H1 (cell line): ENCODE results near the gene PLA2G4E. TPM values are rescaled to one million over a fixed set of nuclear protein-coding genes. Genes with fewer than 3 reads are reported as not detected.

Source experiments
- BCL11A ChIP-seq, 2 experiments: IDR thresholded peaks; one replicate each; pipeline ENCODE4 v1.6.1; 2011; ENCODE audit warnings: low read depth in 2 of 2, low read length in 2 of 2, mild to moderate bottlenecking in 2 of 2
- CEBPB ChIP-seq: IDR thresholded peaks from 2 replicates; pipeline ENCODE4 v1.6.1; 2012; ENCODE audit warnings: low read depth, low read length
- CREB1 ChIP-seq: IDR thresholded peaks from 2 replicates; pipeline ENCODE4 v1.6.1; 2012; ENCODE audit warnings: inconsistent platforms
- FOSL1 ChIP-seq: IDR thresholded peaks from 2 replicates; pipeline ENCODE4 v1.6.1; 2011; ENCODE audit warnings: mild to moderate bottlenecking, low read depth, low read length, moderate library complexity; ENCODE audit not compliant: insufficient read depth
- HDAC2 ChIP-seq, 2 experiments: fragments of 300-600 bp in 1 of 2; sonication (generic) in 1 of 2; IDR thresholded peaks; 2 replicates each; pipeline ENCODE4 v1.6.1; 2011 to 2012; ENCODE audit warnings: low read depth in 2 of 2, low read length in 2 of 2, mild to moderate bottlenecking in 2 of 2, moderate library complexity in 2 of 2, borderline replicate concordance in 1 of 2, inconsistent platforms in 1 of 2
- JUND ChIP-seq: IDR thresholded peaks from 2 replicates; pipeline ENCODE4 v1.6.1; 2011; ENCODE audit warnings: mild to moderate bottlenecking, improper control_type of control experiment, low read length
- PHF8 ChIP-seq: fragments of 200-600 bp; sonication (generic); conservative IDR thresholded peaks from 2 replicates; pipeline ENCODE4 v1.7.1; 2012; ENCODE audit warnings: low read depth, mild to moderate bottlenecking, inconsistent platforms, low read length, moderate library complexity
- RAD21 ChIP-seq, 2 experiments: IDR thresholded peaks in 1 of 2; conservative IDR thresholded peaks in 1 of 2; 2 replicates each; pipeline ENCODE4 v1.6.1; 2011; ENCODE audit warnings: low read depth in 2 of 2, low read length in 2 of 2, improper control_type of control experiment in 1 of 2, inconsistent platforms in 1 of 2, mild to moderate bottlenecking in 1 of 2, moderate library complexity in 1 of 2
- RNF2 ChIP-seq: fragments of 200-900, 300-1000 bp; sonication (generic); IDR thresholded peaks from 2 replicates; pipeline ENCODE4 v1.7.1; 2016; ENCODE audit warnings: borderline replicate concordance, low read depth, mild to moderate bottlenecking, antibody characterized with exemption, low read length; ENCODE audit not compliant: poor library complexity, severe bottlenecking; ENCODE audit errors: missing control alignments
- SAP30 ChIP-seq: fragments of 300-600 bp; sonication (generic); IDR thresholded peaks from 2 replicates; pipeline ENCODE4 v1.7.1; 2012; ENCODE audit warnings: low read length, moderate library complexity, mild to moderate bottlenecking, inconsistent platforms; ENCODE audit not compliant: insufficient read depth, insufficient replicate concordance
- SIRT6 ChIP-seq: IDR thresholded peaks from one replicate; pipeline ENCODE4 v1.7.1; 2012; ENCODE audit warnings: low read length, inconsistent platforms
- SP2 ChIP-seq: IDR thresholded peaks from 2 replicates; pipeline ENCODE4 v1.6.1; 2012; ENCODE audit warnings: mild to moderate bottlenecking, low read length, inconsistent platforms
- SUZ12 ChIP-seq: fragments of 200-600 bp; sonication (generic); IDR thresholded peaks from 2 replicates; pipeline ENCODE4 v1.6.1; 2012; ENCODE audit warnings: mild to moderate bottlenecking, inconsistent platforms, low read length, moderate library complexity, mixed read lengths
- TAF1 ChIP-seq: IDR thresholded peaks from 2 replicates; pipeline ENCODE4 v1.6.1; 2011; ENCODE audit warnings: mild to moderate bottlenecking, low read depth, low read length
- TEAD4 ChIP-seq: IDR thresholded peaks from 2 replicates; pipeline ENCODE4 v1.6.1; 2012; ENCODE audit warnings: low read depth, low read length, inconsistent platforms, mixed read lengths
- YY1 ChIP-seq: IDR thresholded peaks from 2 replicates; pipeline ENCODE4 v1.6.1; 2011; ENCODE audit warnings: low read depth, mild to moderate bottlenecking, low read length
- polyA plus RNA-seq, 7 experiments: library from polyadenylated mRNA; depleted of rRNA in 3 of 7; stranded (reverse) in 5 of 7; unstranded in 2 of 7; fragments of >200 nt in 5 of 7; fragments of 200-250 nt in 2 of 7; gene quantifications; 1 replicate in 5 of 7; 2 replicates in 1 of 7; 4 replicates in 1 of 7; pipeline versions ENCODE4 v1.2.1 to v1.2.3, GENCODE V29; 2011 to 2013; ENCODE audit warnings: missing spikeins in 2 of 7, mixed read lengths in 2 of 7
- total RNA-seq: library from RNA; stranded (reverse); fragmentation: NEBNext Ultra II Directional; extraction: Animal tissue kit (Norgen Biotek cat#: 25700); gene quantifications from 2 replicates; pipeline ENCODE4 v1.2.1, GENCODE V29; 2021
- TF ChIP-seq, protein P1 (sequence below): IDR thresholded peaks from 2 replicates; pipeline ENCODE4 v1.6.1; 2012; ENCODE audit warnings: low read length, inconsistent platforms
- TF ChIP-seq, protein P2 (sequence below), 3 experiments: IDR thresholded peaks; 1 replicate in 2 of 3; 2 replicates in 1 of 3; pipeline versions ENCODE4 v1.5.1 to v1.6.1; 2011; ENCODE audit warnings: low read length in 3 of 3, mild to moderate bottlenecking in 3 of 3, inconsistent platforms in 2 of 3, low read depth in 1 of 3, moderate library complexity in 1 of 3; ENCODE audit not compliant: insufficient read depth in 1 of 3; ENCODE audit errors: control extremely low read depth in 1 of 3

PLA2G4E gene
- total and polyA plus RNA-seq, 2 of the 8 experiments (the other 6 are each of a cell fraction or from before 2014, with no cell fraction given), result 0.03 TPM; not detected in 1

DNA sequence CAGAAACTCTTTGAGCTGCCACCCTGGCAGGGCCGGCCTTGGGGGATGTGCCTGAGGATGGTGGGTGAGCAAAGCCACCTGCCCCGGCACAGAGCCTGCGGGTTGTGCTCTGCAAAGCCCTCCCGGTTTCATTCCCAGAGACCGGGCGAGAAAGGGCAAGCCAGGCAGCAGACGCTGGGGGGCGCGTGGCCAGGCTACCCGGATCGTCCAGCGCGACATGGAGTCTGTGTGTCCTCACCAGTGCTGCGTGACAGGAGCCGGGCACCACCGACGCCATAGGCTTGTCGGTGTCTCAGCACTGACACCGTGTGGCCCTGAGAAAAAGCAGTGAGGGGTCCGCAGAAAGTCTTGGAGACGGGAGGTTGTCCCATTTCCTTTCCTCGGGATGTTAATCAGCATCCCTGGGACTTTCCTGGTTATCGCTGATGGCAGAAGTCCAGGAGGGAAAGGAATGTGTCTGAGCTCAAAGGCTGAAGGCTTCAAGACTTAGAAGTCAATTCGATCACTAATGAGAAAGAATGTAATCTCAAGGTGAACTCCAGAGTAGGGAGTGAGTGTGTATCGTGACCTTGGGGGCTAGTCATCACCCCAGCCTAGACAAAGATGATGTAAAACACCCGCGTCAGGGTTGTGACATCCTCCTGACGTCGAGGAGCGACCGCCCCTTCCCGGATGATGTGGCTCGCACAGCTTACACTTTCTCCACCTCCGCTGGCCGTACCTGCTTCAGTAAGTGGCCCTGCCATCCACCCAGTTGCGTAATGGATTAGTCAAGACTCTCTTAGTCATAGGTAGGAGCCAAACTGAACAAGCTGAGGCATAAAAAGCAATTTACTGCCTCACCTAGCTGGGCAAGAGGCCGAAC lies 36.3 kb upstream of the PLA2G4E start (continued):
- TF ChIP-seq HDAC2 (IDR thresholded peaks at IDR 0.05; ENCODE audit: borderline replicate concordance in 1 of 2, low read depth in 2 of 2, low read length in 2 of 2) (peak; percentile 54 to 88; a peak in 1 of 4 replicates), SUZ12 (no peak), RNF2 (no peak), TEAD4 (no peak), PHF8 (0 out of 2 replicates have a peak, but pooled peaks have one; percentile 7), BCL11A (IDR thresholded peaks at IDR 0.05; ENCODE audit: low read depth in 2 of 2, low read length in 2 of 2) (no peak), TAF1 (no peak), SP2 (no peak), CREB1 (peak; percentile 92), RAD21 (IDR thresholded peaks at IDR 0.05 in 1 of 2, conservative IDR thresholded peaks at IDR 0.05 in 1 of 2; ENCODE audit: low read depth in 2 of 2, low read length in 2 of 2) (peak; percentile 74 to 82), YY1 (peak; percentile 86), FOSL1 (no peak), SIRT6 (no peak), CEBPB (peak; percentile 71), SAP30 (no peak), JUND (peak; percentile 62; the same call in 1 of the 2 replicates)
- TF ChIP-seq, protein P1, sequence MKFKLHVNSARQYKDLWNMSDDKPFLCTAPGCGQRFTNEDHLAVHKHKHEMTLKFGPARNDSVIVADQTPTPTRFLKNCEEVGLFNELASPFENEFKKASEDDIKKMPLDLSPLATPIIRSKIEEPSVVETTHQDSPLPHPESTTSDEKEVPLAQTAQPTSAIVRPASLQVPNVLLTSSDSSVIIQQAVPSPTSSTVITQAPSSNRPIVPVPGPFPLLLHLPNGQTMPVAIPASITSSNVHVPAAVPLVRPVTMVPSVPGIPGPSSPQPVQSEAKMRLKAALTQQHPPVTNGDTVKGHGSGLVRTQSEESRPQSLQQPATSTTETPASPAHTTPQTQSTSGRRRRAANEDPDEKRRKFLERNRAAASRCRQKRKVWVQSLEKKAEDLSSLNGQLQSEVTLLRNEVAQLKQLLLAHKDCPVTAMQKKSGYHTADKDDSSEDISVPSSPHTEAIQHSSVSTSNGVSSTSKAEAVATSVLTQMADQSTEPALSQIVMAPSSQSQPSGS, result 0 out of 2 replicates have a peak, but pooled peaks have one; percentile 20
- TF ChIP-seq, protein P2, sequence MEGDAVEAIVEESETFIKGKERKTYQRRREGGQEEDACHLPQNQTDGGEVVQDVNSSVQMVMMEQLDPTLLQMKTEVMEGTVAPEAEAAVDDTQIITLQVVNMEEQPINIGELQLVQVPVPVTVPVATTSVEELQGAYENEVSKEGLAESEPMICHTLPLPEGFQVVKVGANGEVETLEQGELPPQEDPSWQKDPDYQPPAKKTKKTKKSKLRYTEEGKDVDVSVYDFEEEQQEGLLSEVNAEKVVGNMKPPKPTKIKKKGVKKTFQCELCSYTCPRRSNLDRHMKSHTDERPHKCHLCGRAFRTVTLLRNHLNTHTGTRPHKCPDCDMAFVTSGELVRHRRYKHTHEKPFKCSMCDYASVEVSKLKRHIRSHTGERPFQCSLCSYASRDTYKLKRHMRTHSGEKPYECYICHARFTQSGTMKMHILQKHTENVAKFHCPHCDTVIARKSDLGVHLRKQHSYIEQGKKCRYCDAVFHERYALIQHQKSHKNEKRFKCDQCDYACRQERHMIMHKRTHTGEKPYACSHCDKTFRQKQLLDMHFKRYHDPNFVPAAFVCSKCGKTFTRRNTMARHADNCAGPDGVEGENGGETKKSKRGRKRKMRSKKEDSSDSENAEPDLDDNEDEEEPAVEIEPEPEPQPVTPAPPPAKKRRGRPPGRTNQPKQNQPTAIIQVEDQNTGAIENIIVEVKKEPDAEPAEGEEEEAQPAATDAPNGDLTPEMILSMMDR (IDR thresholded peaks at IDR 0.05; ENCODE audit: control extremely low read depth in 1 of 3, insufficient read depth in 1 of 3, low read depth in 1 of 3, low read length in 3 of 3), result peak; percentile 59 to 88 (median 85)
